GM23338 (cell line): ENCODE results near the gene MYOT.

Source experiments
- CREB1 ChIP-seq: fragments of 250-450 bp; sonication (Bioruptor Pico); IDR thresholded peaks from 2 replicates; pipeline ENCODE4 v1.5.0; 2020; ENCODE audit warnings: low read depth, mild to moderate bottlenecking, moderate library complexity
- CTCF ChIP-seq, 2 experiments: fragments of 200-600 bp in 1 of 2; sonication (generic) in 1 of 2; conservative IDR thresholded peaks; 2 replicates each; pipeline versions ENCODE4 v1.5.1 to v1.6.1; 2016 to 2017; ENCODE audit warnings: antibody characterized with exemption in 2 of 2, low read depth in 2 of 2, mild to moderate bottlenecking in 2 of 2, moderate library complexity in 1 of 2
- EZH2 ChIP-seq: fragments of 200-600 bp; sonication (generic); IDR thresholded peaks from one replicate; pipeline ENCODE4 v1.8.0; 2017; ENCODE audit warnings: antibody characterized with exemption, mild to moderate bottlenecking, low read depth; ENCODE audit not compliant: unreplicated experiment
- EZH2phosphoT487 ChIP-seq: fragments of 200-600 bp; sonication (generic); IDR thresholded peaks from one replicate; pipeline ENCODE4 v1.8.1; 2018; ENCODE audit warnings: antibody characterized with exemption; ENCODE audit not compliant: unreplicated experiment
- POLR2AphosphoS5 ChIP-seq: IDR thresholded peaks from 2 replicates; pipeline ENCODE4 v1.6.1; 2016; ENCODE audit warnings: antibody characterized with exemption, low read depth
- REST ChIP-seq: IDR thresholded peaks from one replicate; pipeline ENCODE4 v1.6.1; 2018; ENCODE audit warnings: antibody characterized with exemption; ENCODE audit not compliant: unreplicated experiment

DNA sequence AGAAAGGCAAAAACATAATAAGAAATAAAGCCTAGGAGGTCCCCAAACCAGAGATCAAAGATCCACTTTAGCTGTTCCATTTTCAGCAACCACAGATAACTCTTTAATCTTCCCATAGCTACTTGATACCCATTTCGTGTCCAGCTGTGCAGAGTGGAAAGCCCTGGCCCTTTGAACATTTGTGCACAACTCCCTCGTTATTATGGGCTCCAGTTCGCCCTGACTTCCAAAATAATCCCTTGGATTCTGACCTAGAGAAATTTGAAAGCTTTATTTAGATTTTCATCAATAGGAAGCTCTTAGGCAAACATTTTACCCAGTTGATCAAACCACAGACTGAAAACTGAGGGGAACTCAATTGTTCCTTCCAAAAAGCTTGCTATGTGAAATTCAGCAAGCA lies 4.8 kb downstream of the MYOT start:
- TF ChIP-seq CTCF (conservative IDR thresholded peaks at IDR 0.05; ENCODE audit: low read depth in 2 of 2) (no peak), POLR2AphosphoS5 (no peak), EZH2 (no peak), REST (no peak), CREB1 (CRISPR knock-in tag) (no peak), EZH2phosphoT487 (no peak)
